ENCODE measurements around the gene RAB40A. TPM values are rescaled to one million over a fixed set of nuclear protein-coding genes. Genes with fewer than 3 reads are reported as not detected.

The RAB40A gene, protein sequence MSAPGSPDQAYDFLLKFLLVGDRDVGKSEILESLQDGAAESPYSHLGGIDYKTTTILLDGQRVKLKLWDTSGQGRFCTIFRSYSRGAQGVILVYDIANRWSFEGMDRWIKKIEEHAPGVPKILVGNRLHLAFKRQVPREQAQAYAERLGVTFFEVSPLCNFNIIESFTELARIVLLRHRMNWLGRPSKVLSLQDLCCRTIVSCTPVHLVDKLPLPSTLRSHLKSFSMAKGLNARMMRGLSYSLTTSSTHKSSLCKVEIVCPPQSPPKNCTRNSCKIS
- 0.11 TPM in 1 of 2 replicates, not detected in the other for total RNA-seq (2014; rRNA removed; shearing (Covaris generic))

DNA sequence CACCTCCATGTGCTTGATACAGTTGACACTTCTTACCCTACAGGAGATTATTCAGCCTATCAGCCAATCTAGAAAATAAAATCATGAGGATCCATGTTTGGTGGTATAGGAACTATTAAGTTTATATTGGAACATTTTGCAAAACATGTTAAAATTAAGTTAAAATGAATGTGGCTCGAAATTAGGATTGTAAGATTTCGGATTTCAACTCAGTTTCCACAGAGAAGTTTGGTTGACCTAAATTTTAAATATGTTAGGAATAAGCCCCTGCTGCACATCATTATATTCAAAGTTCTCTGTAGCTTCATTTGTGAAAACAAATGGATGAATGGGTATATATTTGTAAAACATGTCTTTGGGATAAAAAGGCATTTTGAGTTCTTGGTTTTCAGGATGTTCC lies at the start of gene RAB40A:
Gene RAB40A (minus strand): TSS at position 101 of the 400 bp plus-strand sequence. CDS start 18,733 bp downstream, outside the sequence.
- no peak for DNase-seq (ENCODE audit: low read depth)

DNA sequence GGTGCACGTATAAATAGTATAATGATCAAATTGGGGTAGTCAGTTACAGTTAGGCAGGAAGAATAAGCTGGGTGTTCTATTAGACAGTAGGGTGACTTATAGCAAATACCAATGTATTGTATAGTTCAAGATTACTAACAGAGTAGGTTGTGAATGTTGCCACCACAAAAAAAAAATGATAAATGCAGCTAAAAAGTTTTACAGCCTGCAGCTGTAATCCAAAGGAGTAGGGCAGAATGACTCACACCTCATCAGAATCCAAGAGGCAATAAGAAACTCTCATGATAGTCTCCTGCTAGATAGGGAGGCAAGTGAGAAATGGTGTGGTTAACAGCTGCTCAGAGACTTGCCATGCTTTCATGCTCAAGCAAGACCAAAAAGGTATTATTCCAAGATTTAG lies 46.5 kb upstream of the RAB40A start:
- peak; percentile 20 for DNase-seq (ENCODE audit: low read depth)

DNA sequence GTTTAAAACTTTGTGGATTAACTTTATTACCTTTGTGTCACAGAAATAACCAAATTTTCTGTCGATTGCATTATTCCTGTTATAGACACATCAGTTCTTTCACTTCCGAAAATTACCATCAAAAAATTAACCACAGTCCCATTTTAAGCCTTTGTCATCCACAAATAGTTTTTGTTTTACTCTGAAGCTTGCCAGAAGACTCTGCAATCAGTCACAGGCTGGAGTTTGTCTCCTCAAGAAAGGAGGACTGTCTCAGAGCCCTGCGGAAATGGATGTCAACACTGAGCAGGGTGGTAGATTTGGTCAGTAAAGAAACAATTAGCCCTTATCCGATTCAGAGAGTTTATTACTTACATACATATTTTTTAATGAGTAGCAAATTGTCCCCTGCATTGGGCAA lies 45.9 kb upstream of the RAB40A start:
- no peak for DNase-seq (ENCODE audit: low read depth)

DNA sequence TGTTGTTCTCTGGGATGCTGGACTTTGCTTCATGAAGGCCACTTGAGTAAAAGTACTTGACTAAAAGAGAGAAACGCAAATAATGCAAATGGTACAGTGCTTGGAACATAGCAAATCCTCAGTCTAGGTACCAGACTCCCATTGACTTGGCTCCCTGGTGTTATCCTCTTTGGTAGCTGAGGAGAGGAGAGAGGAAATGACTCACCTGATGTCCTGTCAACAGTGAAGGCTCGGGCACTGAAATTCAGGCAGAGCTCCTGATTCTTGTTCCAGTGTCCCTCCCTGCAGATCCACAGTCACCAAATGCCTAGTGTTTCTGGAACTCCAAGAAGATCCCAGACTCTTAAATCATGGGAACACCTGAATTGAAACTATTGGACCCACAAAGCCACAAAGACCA lies 43.5 kb upstream of the RAB40A start:
- DNase-seq (ENCODE audit: low read depth): peak; percentile 21

DNA sequence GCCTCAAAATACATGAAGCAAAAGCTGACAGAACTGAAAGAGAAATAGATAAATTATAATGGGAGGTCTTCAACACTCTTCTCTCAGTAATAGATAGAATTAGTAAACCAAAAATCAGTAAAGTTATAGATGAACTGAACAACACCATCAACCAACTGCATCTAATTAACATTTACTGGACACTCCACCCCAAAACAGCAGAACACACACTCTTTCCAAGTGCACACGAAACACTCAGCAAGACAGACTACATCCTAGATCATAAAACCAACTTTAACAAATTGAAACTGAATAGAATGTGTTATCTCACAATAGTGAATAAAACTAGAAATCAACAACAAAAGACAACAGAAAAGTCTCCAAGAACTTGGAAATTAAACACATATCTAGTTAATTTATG lies 41.0 kb upstream of the RAB40A start:
- DNase-seq (ENCODE audit: low read depth): no peak

DNA sequence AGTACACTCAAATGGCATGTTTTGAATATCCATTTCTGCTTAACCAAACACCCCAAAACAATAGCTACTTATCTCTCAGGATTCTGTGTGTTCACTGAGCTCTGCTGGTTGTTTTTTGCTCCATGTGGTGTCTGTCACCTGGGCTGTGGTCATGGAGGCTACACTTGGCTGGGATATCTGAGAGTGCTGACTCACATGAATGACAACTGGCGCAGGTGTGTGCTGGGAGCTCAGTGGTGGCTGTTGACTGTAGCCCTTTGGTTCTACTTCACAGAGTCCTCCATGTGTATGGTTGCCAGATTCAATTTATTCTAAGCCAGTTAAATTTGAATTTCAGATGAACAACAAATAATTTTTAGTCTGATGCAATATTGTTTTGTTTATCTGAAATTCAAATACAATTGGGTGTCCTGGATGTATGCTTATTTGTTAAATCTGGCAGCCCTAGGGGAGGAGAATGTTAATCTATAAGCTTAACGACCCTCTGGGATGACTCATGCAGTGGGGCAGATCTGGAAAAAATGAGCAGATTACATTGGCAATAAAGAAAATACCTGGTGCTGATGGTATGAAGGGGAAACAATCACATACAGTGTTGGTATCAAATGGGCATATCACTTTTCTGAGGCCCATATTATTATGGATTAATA lies 37.8 kb upstream of the RAB40A start:
- no peak for DNase-seq (ENCODE audit: low read depth)

DNA sequence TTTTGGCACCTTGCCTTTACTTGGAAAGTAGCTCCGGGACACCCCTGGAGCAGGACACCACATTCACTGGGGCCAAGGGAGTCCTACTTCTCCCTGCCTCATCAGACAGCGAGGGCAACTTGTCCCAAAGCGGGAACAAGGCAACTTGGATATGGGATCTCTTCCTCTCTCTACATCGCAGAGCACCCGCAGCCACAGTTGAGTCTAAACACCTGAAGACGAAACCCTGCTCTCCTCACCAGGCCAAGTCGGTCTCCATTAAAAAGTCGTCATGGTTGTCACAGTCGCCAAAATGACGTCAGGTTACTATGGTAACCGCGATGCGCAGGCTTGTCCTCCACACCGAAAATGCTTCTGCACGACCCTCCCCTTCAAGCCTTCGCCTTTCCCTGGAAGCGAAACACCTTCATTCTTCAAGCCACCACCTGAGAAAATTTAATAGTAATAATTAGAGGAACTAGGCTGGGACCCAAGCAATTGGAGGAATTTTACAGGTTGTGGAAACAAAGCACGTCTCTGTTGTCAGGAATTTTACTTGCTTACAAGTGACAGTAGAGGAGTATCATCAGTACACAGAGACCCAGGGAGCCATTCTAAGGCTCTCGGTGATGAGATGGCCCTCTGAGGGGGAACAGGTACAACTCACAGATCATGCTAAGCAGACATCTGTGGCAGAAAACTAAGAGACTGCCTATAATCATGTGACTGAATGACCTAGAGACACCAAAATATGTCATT lies 35.6 kb upstream of the RAB40A start:
- no peak for DNase-seq (ENCODE audit: low read depth)

DNA sequence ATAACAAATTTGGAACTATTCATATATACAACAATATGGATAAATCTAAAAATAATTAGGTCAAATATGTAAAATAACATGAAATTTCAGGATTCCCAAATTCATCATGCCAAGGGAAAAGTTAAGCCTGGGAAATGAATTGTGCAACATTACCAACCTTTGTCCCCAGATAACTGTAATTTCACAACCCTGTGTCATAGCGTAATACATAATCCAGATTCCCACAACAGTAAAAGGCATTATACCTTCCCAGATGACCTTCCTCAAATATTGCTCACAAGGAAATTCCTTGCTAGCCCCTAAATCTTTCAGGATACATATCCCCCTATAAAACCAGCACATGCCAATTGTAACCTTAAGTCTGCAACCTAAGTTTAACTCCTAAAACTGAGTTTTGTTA lies 32.9 kb upstream of the RAB40A start:
- DNase-seq (ENCODE audit: low read depth): no peak

DNA sequence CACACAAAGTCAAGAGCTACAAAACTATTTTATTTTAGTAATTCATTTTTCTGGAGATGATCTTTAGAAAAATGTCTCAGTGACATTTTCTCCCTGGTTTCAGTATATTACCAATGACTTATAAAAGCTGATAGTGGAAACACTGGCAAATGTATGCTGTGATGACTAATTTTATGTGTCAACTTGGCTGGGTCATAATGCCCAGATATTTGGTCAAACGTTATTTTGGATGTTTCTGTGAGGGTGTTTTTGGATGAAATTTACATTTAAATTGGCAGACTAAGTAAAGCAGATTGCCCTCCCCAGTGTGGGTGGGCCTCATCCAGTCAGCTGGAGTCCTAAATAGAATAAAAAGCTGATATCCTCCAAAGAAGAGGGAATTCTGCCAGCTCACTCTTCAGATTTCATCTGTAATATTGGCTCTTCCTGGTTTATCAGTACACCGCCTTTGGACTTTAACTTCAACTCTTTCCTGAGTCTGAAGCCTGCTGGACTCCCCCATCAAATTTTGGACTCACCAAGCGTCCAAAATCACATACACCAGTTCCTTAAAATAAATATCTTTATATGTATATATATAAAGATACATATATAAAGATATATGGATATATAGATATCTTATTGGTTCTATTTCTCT lies 31.2 kb upstream of the RAB40A start:
- no peak for DNase-seq (ENCODE audit: low read depth)

DNA sequence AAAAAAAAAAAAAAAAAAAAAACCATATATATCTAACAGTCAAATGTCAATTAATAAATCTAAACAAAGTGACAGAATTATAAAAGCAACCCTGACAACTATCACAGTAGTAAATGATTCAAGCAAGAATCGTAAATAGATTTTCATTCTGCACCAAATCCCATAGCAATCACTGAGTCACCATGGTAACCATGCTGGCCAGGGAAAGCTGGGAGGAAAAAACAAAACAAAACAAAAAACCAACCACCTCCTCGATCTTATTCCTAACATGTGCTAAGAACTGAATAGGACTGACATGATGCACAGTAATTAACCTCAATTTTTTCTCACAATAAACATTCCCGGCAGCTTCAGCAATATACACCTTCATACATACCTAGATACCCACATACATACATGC lies 30.6 kb upstream of the RAB40A start:
- DNase-seq (ENCODE audit: low read depth): no peak

DNA sequence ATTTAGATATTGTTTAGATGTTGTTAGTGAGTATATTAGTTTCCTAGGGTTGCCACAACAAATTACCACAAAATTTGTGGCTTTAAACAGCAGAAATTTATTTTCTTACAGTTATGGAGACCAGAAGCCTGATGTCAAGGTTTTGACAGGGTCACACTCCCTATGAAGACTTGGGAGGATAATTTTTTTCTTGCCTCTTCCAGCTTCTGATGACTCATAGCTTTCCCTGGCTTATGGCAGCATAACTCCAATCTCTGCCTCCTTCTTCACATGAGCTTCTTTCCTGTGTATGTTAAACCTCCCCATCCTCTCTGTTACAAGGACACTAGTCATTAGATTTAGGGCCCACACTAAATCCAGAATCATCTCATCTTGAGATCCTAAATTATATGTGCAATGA lies 20.9 kb upstream of the RAB40A start:
- DNase-seq (ENCODE audit: low read depth): no peak

DNA sequence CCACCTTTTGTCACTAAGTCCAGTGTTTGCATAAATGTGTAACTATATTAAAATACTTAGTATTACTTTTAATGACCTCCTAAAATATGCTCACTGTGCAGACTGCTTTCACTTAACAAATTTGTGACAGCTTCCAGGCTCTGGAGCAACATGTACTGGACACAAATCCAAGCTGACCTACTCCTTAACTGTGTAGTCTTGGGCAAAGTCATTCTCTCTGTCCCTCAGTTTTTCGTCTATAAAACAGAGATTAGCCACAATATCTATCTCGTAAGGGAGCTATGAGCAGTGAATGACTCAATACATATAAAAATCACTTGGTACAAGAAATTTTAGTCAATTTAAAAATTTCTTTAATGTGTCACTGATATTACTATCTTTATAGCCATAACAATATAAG lies 20.4 kb upstream of the RAB40A start:
- no peak for DNase-seq (ENCODE audit: low read depth)

DNA sequence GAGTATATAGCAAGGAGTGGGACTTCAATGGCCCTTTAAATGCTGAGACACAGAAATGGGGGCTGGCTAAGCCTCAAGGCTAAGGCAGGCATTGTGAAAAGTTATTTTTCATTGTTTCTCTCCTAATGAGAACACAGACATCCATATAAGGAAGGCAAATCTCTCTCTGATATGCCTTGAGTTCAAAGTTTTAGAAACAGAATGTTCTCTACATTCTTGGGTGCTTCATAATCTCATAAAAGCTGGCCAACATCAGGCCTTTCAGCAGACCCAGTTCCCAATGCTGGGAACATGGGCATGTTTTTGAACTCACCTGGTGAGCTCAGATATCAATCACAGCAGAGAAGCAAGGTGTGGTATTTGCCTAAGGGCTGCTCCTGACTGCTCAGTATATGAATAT lies 19.4 kb upstream of the RAB40A start:
- DNase-seq (ENCODE audit: low read depth): no peak

DNA sequence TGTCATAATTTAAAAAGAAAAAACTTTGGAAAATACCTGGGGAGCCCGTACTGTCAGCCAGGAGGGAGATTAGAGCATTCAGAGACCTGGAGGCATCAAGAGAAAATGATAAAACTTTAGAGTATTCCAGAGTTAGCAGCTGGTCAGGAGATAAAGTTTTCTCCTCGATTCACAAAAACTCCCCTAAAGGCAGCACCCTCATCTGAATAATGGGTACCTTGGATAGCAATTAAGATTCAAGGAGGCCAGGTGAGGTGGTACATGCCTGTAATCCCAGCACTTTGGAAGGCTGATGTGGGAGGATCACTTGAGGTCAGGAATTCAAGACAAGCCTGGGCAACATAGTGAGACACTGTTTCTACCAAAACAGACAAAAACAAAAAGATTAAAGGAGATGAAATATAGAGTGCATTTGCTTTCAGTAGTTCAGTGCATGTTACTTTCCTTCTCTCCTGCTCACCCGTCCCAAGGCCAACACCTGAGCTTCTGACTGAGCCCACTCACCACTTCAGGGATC lies 18.6 kb upstream of the RAB40A start:
- no peak for DNase-seq (ENCODE audit: low read depth)

DNA sequence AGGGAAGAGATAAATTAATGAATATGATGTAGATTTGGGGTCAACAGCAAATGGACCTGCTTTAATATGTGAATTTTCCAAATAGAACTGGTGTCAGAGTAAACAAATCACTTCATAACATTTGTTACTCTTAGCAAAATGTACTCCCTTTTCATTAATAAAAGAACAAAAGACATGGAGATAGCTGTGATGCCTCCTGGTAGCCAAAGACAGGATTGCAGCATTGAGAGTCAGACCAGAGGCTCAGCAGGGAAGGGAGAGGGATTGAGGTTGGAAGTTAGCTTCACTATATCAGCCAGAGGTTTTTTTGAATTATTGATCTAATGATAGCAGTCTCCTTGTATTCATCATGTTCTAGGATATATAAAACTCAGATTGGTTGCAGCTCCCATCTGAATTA lies 17.4 kb upstream of the RAB40A start:
- DNase-seq (ENCODE audit: low read depth): no peak

DNA sequence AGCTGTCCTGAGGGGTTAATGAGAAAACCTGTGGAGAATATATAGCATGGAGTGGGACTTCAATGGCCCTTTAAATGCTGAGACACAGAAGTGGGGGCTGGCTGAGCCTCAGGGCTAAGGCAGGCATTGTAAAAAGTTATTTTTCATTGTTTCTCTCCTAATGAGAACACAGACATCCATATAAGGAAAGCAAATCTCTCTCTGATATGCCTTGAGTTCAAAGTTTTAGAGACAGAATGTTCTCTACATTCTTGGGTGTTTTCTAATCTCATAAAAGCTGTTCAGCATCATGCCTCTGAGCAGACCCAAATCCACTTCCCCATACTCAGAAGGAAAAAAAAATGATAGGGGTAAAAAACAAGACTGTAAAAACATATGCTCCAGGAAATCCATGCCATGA lies 16.8 kb upstream of the RAB40A start:
- DNase-seq (ENCODE audit: low read depth): no peak

DNA sequence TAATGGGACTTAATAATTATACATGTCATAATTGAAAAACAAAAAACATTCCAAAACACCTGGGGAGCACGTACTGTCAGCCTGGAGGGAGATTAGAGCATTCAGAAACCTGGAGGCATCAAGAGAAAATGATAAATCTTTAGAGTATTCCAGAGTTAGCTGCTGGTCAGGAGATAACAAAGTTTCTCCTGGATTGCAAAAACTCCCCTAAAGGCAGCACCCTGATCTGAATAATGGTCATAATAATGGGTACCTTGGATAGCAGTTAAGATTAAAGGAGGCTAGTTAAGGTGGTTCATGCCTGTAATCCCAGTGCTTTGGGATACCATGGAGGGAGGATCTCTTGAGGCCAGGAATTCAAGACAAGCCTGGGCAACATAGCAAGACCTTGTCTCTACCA lies 15.9 kb upstream of the RAB40A start:
- DNase-seq (ENCODE audit: low read depth): no peak

DNA sequence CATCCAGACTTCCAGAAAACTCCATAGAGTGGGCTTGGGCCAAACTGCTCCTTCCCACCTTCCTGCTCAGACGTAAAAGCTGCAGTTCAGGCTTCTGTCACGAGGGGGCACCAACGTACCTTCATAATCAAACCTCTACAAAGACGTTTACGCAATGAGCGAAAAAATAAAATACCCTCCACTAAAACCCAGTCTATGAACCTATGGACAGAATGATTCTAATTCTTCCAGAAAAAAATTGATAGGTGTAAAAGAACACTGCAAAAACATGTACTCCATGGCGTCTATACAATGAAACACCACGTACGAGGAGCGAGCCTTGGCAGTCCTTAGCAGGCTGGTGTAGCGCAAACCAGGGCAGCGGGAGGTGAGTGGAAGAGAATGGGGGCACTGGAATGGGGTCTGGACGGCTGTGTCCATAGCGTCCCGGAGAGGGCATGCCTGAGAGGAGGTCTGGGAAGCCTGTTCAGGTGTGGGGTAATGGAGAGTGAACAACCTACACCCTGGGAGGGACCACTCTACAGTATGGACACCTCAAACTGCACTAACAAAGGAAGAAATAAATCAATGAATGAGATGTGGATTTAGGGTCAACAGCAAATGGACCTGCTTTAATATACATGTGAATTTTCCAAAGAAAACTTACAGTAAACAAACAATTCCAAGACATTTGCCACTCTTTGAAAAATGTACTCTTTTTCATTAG lies 14.4 kb upstream of the RAB40A start:
- peak; percentile 55 for DNase-seq (ENCODE audit: low read depth)

DNA sequence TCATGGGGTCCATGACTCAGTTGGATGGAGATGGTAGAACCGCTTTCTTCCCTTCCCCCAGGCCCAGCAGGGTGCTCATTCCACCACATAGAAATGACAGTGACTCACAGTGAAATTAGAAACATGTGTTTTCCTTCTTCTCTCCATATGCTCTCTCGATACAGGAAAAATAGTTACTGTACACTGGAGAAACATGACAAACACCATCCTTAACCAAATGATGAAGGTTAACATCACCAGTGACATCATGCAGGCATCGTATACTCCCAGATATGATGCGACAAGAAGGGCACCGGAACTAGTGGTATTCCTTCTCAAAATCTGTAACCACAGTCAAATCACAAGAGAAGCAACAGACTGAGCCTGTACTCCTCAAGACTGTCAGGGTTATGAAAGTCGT lies 11.7 kb upstream of the RAB40A start:
- peak; percentile 43 for DNase-seq (ENCODE audit: low read depth)

DNA sequence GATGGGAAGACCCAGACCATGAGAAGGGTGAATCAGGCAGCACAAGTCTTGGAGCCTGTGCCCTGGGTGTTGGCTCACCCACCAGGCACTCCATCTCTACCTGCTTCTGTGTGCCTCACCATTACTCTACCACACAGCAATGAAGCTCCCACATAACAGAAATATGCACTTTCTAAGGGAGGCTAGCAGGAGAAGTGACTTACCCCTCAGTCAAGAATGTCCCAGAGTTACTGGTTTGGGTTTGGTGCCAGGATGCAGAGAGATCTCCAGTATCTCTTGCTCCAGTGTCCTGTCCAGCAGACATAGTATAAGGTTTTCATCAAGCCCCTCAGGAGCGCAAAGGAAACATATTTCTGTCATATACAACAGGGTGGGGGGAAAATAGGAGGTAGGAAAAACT lies 11.3 kb upstream of the RAB40A start:
- DNase-seq (ENCODE audit: low read depth): no peak

DNA sequence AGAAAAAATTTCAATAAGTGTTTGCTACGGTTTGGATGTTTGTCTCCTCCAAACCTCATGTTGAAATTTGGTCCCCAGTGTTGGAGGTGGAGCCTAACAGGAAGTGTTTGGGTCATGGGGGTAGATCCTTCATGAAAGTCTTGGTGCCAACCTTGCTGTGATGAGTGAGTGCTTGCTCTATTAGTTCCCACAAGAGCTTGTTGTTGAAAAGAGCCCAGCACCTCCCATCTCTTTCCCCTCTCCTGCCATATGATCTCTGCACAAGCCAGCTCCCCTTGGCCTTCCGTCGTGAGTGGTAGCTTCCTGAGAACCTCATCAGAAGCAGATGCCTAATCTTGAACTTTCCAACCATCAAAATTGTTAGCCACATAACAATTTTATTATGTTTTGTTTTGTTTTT lies 10.3 kb upstream of the RAB40A start:
- DNase-seq (ENCODE audit: low read depth): no peak

DNA sequence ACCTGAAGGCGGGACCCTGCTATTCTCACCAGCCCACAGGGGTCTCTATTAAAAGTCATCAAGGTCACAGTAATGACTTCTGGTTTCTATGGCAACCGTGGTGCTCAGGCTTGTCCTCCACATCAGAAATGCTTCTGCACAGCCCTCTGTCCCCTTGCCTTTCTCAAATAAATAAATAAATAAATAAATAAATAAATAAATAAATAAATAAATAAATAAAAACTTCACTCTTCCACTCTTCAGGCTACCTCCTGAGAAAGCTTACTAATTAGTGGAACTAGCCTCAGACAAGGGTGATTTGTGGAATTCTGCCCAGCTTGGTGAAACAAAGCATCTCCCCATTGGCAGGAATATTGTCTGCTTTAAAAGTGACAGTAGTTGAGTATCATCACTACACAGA lies 5.5 kb upstream of the RAB40A start:
- no peak for DNase-seq (ENCODE audit: low read depth)
